ENCODE results near the gene SCARB1.

GRCh38 chr12:124906606-124907261 lies 43.1 kb upstream of the SCARB1 start:
- no peak for TF ChIP-seq EP300 (IDR thresholded peaks at IDR 0.05; ENCODE audit: low read depth)
- TF ChIP-seq, protein P1, sequence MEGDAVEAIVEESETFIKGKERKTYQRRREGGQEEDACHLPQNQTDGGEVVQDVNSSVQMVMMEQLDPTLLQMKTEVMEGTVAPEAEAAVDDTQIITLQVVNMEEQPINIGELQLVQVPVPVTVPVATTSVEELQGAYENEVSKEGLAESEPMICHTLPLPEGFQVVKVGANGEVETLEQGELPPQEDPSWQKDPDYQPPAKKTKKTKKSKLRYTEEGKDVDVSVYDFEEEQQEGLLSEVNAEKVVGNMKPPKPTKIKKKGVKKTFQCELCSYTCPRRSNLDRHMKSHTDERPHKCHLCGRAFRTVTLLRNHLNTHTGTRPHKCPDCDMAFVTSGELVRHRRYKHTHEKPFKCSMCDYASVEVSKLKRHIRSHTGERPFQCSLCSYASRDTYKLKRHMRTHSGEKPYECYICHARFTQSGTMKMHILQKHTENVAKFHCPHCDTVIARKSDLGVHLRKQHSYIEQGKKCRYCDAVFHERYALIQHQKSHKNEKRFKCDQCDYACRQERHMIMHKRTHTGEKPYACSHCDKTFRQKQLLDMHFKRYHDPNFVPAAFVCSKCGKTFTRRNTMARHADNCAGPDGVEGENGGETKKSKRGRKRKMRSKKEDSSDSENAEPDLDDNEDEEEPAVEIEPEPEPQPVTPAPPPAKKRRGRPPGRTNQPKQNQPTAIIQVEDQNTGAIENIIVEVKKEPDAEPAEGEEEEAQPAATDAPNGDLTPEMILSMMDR (IDR thresholded peaks at IDR 0.05): peak; percentile 95 to 99 (median 97)
- TF ChIP-seq POLR2A (IDR thresholded peaks at IDR 0.05): no peak
